Activated T-cell treated with anti-CD3 and anti-CD28 coated beads, Interleukin-2, amount 50 U/mL, for 24 hours (primary cell): ENCODE measurements around the gene PPARA.

Experiments used
- DNase-seq: peaks from one replicate; pipeline ENCODE4 v3.0.0-alpha.2; 2020
- H3K27ac Mint-ChIP-seq: 2 replicates; pipeline ENCODE4 v1.8.0; 2020; ENCODE audit warnings: mild to moderate bottlenecking, mixed read lengths
- H3K27me3 Mint-ChIP-seq: 2 replicates; pipeline ENCODE4 v1.8.0; 2020; ENCODE audit warnings: mixed read lengths
- H3K36me3 Mint-ChIP-seq: 2 replicates; pipeline ENCODE4 v1.8.0; 2020; ENCODE audit warnings: low read depth, mixed read lengths
- H3K4me1 Mint-ChIP-seq: 2 replicates; pipeline ENCODE4 v1.8.0; 2020; ENCODE audit warnings: low read depth, mixed read lengths
- H3K4me3 Mint-ChIP-seq: 2 replicates; pipeline ENCODE4 v1.8.0; 2020; ENCODE audit warnings: mild to moderate bottlenecking, moderate library complexity, mixed read lengths
- H3K9me3 Mint-ChIP-seq: 2 replicates; pipeline ENCODE4 v1.8.0; 2020; ENCODE audit warnings: mixed read lengths

PPARA gene

DNA sequence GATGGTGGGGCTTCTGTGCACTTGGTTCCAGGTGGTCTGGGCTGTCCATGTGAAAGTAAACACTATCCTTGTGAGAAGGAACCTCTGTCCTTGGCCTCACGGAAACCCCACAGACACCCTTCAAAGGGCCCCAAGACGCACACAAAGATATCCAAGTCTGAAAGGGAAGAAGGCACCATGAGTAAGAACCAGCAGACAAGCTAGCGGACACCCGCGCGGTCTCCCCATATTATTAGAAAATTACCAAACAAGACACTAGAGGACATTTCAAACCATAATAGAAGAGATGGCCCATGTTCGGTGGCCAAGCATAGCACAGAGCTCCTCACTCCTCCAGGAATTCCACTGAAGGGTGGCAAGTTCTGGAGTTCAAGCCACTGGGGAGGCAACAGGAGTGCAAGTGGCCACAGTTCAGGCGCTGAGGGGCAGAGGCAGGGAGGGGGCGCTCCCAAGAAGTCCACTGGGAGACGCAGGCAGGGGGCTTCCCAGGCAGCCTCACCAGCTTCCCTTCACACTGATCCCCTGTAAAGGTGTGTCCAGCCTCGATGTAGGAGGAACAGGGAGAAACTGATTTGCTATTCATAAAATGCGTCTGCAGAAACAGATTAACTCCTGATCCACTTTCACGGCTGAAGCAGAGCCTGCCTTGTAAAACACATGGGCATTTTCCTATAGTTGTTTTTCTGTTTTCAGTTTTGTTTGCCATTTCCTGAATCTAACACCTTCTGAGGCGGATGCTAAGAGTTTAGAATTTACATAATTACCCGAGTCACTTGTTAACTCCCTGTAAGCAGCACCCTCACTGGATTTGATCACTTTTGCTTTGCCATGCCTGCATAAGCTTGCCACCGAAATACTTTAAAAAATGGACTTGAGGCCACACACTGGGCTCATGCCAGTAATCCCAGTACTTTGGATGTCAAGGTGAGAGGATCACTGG lies 9.1 kb upstream of the PPARA start:
- H3K27me3 Mint-ChIP-seq, result no peaks in the 10 kb centered on the region
- H3K27ac Mint-ChIP-seq, result no peak overlapping the region
- H3K4me3 Mint-ChIP-seq, result no peak overlapping the region
- no peak for DNase-seq
- no peaks in the 10 kb centered on the region for H3K4me1 Mint-ChIP-seq
- H3K36me3 Mint-ChIP-seq, result no peaks in the 10 kb centered on the region
- no peaks in the 10 kb centered on the region for H3K9me3 Mint-ChIP-seq

DNA sequence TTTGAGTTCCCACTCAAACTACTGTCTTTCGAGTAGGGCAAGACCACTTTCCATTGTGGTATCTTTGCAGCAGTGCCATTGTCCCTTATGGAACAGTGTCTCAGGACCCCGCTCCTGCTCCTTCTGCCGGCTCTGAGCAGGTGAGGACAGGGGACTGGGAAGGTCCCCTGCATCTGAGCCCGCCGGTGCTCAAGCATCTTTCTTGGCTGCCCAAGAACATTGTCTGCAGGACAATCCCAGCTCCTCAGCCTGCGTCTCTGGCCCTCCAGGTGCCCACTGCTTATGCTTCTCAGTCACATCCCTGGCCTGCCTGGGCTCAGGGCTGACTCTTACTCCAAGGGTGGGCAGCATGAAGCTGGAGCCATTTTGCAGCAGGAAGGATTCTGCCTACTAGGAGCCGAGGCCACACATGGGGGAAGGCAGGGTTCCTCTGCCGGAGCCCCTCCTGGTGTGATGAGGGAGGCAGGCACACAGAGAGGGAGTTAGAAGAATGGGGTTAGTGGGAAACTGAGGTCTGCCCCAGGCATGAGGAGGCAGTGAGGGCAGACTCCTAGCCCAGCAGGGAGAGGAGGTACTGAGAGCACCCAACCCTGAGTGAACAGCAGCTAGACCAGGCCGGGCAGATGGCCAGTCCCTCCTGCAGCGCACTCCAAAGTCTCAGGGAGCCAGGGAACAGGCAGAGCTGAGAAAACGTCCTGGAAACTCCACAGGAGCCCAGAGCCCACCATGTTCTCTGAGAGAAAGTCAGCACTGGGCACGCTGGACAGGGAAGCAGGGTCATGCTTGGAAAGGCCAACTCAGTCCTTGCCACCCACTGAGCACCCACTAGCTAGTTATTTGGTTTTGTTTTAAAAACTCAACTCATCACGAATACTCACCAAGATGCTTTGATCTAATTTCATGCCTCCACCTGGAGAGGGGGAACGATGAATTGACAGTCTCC lies 7.5 kb upstream of the PPARA start:
- no peaks in the 10 kb centered on the region for H3K36me3 Mint-ChIP-seq
- H3K4me3 Mint-ChIP-seq, result no peak overlapping the region
- H3K27me3 Mint-ChIP-seq, result no peaks in the 10 kb centered on the region
- H3K4me1 Mint-ChIP-seq, result no peaks in the 10 kb centered on the region
- H3K27ac Mint-ChIP-seq, result no peak overlapping the region
- DNase-seq, result no peak
- no peaks in the 10 kb centered on the region for H3K9me3 Mint-ChIP-seq

DNA sequence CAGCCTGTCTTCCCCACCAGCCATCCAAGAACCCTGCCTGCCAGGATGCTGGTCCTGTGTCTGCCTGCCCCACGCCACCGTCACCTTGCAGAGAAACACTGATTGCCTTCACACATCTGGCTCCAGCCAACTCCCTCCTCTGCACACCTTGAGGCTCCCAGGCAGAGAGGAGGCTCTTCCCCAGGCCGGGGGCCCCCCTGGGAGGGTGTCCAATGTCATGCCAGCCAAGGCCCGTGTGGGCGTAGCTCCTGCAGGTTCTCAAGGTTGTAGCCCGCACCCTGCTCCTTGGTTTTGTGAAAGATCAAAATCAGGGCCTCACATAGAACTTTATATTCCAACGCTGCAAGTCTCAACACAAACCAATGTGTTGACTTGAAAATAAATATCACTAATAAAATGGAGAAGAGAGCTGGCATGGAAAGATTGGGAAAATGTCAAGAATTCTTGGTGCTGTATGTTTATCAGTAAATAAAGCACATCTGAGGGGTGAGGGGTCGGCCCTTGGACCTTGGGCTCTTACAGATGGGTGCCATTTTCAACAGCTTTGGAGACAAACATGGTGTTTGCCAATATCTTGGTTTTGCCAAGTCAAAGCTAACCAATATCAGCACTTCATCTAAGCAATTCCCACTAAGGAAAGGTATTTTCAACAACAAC lies 6.7 kb upstream of the PPARA start:
- no peak for DNase-seq
- Mint-ChIP-seq H3K9me3 (no peaks in the 10 kb centered on the region), H3K4me1 (no peaks in the 10 kb centered on the region), H3K36me3 (no peaks in the 10 kb centered on the region), H3K4me3 (no peak overlapping the region), H3K27me3 (peaks cover 5% of the 10 kb centered on the region), H3K27ac (no peak overlapping the region)

DNA sequence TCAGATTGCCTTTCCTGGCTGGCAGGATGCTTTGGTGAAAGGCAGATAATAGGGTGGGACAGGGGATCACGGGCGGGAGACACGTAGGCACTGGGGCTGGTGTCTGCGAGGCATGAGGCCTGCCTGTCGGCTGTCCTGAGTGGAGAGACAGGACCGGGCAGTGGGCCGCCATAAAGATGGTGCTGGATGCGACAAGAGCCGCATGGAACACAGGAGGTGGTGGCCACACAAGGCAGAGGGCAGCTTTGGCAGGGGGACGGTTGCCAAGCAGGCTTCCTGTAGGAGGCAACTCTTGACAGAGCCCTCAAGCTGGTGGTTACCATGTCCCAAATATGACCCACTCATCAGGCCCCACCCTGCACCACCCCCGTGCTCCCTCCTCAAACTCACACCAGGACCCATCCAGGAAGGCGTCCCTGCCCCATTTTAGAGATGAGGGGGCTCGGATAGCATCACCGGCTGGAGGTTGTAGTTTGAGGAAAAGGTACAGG lies 4.9 kb upstream of the PPARA start:
- H3K9me3 Mint-ChIP-seq, result no peaks in the 10 kb centered on the region
- no peaks in the 10 kb centered on the region for H3K36me3 Mint-ChIP-seq
- peaks cover 17% of the 10 kb centered on the region for H3K27me3 Mint-ChIP-seq
- H3K4me3 Mint-ChIP-seq, result no peak overlapping the region
- peaks cover 9% of the 10 kb centered on the region for H3K4me1 Mint-ChIP-seq
- no peak for DNase-seq
- no peak overlapping the region for H3K27ac Mint-ChIP-seq

DNA sequence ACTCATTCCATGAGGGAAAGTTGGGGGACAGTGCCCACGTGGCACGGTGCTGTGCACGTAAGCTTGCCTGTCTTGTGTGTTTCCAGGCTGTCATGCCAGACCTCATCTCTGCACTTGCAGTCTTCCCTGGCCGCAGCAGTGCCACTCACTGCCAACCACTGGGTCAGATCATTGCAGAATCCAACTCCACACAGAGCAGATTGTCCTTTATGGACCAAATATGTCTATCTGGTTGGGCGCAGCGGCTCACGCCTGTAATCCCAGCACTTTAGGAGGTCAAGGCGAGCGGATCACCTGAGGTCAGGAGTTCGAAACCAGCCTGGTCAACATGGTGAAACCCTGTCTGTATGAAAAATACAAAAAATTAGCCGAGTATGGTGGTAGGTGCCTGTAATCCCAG lies 4.4 kb upstream of the PPARA start:
- Mint-ChIP-seq H3K27ac (no peak overlapping the region), H3K27me3 (peaks cover 17% of the 10 kb centered on the region), H3K36me3 (no peaks in the 10 kb centered on the region), H3K4me3 (no peak overlapping the region), H3K4me1 (peaks cover 9% of the 10 kb centered on the region), H3K9me3 (no peaks in the 10 kb centered on the region)
- DNase-seq, result no peak

DNA sequence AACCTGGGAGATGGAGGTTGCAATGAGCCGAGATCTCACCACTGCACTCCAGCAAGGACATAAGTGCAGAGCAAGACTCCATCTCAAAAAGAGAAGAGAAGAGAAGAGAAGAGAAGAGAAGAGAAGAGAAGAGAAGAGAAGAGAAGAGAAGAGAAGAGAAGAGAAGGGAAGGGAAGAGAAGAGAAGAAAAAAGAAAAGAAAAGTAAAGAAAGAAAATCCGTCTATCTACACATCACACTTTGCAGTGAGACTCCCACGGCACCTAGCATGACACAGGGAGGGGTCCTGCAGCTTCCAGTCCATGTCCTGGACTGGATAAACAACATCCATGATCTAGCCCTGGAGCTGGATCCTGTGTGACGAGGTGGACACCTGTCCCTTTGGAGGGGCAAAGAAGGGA lies 4.0 kb upstream of the PPARA start:
- Mint-ChIP-seq H3K27ac (no peak overlapping the region), H3K27me3 (peaks cover 17% of the 10 kb centered on the region)

DNA sequence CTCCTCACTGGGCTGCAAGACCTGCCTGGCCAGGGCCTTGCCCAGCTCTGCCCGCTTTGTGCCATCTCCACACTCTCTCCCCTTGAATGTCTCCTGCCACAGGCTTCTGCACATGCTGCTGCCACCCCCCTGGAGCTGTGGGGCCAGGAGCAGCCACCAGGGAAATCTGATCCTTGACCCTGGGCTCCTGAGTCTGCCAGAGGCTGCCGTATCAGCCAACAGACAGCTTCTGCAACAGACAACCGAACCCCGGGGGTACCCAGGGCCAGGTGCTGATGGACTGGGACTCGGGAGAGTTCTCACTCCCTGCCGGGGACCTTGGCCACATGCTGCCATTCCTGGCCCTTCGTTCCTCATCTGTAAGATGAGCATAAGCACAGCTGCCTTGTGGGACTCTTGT lies 3.3 kb upstream of the PPARA start:
- H3K27ac Mint-ChIP-seq, result no peak overlapping the region
- no peaks in the 10 kb centered on the region for H3K36me3 Mint-ChIP-seq
- no peak overlapping the region for H3K4me3 Mint-ChIP-seq
- peaks cover 14% of the 10 kb centered on the region for H3K4me1 Mint-ChIP-seq
- peaks cover 17% of the 10 kb centered on the region for H3K27me3 Mint-ChIP-seq
- H3K9me3 Mint-ChIP-seq, result no peaks in the 10 kb centered on the region
- DNase-seq, result no peak

More for the DNA sequence above, 4.0 kb upstream of the PPARA start:
- Mint-ChIP-seq H3K4me1 (peaks cover 9% of the 10 kb centered on the region), H3K9me3 (no peaks in the 10 kb centered on the region), H3K36me3 (no peaks in the 10 kb centered on the region), H3K4me3 (no peak overlapping the region)
- no peak for DNase-seq

DNA sequence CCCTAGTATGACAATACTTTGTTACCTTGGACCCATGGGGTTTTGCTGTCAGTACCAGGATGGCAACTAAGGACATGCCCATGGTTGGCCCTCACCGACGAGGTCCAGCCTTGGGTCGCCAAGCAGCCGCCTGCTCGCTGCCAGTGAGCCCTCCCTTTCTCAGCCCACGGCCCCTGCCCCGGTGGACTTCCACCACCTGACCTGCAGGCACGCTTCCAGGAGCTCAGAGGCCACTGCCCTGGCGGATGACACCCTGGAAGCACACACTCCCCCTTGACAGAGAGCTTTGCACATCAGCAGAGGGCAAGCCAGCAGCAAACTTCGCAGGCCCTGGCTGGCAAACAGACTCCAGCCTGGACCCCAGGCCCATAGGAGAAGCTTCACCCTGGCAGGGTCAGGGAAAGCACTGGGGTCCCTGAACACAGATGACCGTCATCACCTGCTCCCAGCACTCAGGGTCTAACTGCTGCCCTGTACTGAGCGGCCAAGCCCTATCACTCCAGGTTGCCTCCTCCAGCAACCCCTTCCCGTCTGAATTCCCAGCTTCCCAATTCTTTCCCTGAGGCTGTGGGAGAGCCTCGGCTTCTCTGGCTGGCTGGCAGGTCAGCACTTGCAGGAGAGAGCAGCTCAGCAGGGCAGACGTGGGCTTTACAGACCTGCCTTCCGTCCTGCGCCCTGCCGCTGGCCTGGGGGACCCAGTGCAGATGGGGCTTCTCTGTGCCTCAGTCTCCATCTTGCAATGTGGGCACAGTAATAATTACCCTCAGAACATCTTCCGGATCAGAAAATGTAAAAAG lies 2.7 kb upstream of the PPARA start:
- H3K27me3 Mint-ChIP-seq, result peaks cover 17% of the 10 kb centered on the region
- H3K9me3 Mint-ChIP-seq, result no peaks in the 10 kb centered on the region
- peaks cover 5% of the 10 kb centered on the region for H3K36me3 Mint-ChIP-seq
- peaks cover 18% of the 10 kb centered on the region for H3K4me1 Mint-ChIP-seq
- H3K4me3 Mint-ChIP-seq, result no peak overlapping the region
- no peak for DNase-seq
- no peak overlapping the region for H3K27ac Mint-ChIP-seq

DNA sequence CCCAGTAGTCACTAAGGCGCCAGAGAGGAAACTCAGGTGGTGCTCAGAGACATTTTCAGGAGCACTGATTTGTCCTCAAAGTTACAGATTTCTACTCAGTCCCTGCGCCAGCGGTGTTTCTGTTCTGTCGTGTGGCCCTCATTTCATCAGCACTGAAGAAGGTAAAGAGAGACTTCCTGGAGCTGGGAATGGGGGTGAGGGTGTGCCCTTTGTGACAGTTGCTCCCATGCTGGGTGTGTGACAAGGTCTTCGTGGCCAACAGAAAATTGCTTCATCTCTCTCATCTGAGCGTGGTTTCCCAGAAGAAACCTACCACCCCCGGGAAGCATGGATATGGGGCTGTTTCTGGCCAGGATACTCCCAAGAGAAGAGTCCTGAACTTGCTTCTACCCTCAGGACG lies 2.0 kb upstream of the PPARA start:
- no peak for DNase-seq
- Mint-ChIP-seq H3K36me3 (peaks cover 6% of the 10 kb centered on the region), H3K27ac (no peak overlapping the region)

DNA sequence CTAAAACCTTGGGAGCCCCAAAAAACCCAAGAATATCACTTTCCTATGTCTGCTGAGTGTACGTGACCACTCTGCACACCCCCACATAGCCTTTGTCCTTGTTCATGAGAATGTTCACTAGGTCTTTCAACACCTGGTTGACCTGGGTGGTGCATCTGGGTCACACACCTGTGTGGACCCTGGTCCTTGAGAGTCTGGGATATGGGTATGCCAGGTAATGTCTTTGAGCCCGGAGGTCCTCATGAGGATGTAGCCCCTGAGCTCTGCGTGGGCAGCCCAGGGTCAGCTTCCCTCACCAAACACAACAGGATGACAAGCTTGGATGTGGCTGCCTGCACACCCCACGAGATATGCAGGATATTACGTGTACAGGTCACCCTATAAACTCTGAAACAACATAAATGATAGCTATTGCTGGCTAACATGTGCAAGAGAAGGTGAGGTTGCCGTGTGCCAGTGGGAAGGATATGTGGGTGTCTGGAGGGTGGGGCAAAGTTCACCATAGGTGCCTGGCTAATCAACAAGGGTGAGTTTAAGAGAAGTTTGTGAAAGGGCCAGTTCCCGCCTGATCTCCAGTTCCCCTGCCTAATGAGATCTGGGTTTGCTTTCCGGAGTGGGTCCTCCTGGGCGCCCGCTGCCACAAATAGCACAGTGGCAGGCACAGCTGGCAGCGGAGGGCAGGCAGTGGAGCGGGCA lies 1.4 kb upstream of the PPARA start:
- no peaks in the 10 kb centered on the region for H3K9me3 Mint-ChIP-seq
- H3K27ac Mint-ChIP-seq, result no peak overlapping the region
- peaks cover 9% of the 10 kb centered on the region for H3K36me3 Mint-ChIP-seq
- peak overlapping the region; percentile 78 for H3K4me3 Mint-ChIP-seq
- peaks cover 18% of the 10 kb centered on the region for H3K4me1 Mint-ChIP-seq
- no peak for DNase-seq
- H3K27me3 Mint-ChIP-seq, result peaks cover 17% of the 10 kb centered on the region

More for the DNA sequence above, 2.0 kb upstream of the PPARA start:
- H3K4me1 Mint-ChIP-seq, result peaks cover 18% of the 10 kb centered on the region
- H3K9me3 Mint-ChIP-seq, result no peaks in the 10 kb centered on the region
- H3K4me3 Mint-ChIP-seq, result no peak overlapping the region
- peaks cover 17% of the 10 kb centered on the region for H3K27me3 Mint-ChIP-seq

DNA sequence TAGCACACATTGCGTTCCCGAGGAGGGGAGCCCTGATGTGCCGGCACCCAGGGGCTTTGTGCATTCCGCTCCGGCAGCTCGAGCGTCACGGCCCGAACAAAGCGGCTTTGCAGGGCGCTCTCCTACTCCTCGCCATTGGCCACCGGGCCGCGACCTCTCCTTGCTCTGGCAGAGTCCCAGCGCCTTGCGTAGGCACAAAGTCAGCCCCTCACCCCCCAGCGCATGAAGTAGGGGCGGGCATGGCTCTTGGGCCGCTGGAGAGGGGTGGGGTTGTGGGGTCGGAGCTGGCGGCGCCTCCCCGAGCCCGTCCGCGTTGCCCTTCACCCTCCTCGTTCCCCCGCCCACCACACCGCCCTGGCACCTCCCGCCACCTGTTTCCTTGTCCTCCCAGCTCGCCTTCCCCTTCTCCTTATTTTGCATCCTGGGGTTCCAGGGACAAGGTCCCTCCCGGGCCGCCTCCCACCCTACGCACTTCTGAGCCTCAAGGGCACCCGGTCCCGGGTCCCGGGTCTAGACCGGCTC lies 753 bp upstream of the PPARA start:
- H3K27ac Mint-ChIP-seq, result no peak overlapping the region
- H3K27me3 Mint-ChIP-seq, result peaks cover 17% of the 10 kb centered on the region
- no peaks in the 10 kb centered on the region for H3K9me3 Mint-ChIP-seq
- H3K4me1 Mint-ChIP-seq, result peaks cover 18% of the 10 kb centered on the region
- no peak for DNase-seq
- peak overlapping the region; percentile 78 for H3K4me3 Mint-ChIP-seq
- peaks cover 11% of the 10 kb centered on the region for H3K36me3 Mint-ChIP-seq

DNA sequence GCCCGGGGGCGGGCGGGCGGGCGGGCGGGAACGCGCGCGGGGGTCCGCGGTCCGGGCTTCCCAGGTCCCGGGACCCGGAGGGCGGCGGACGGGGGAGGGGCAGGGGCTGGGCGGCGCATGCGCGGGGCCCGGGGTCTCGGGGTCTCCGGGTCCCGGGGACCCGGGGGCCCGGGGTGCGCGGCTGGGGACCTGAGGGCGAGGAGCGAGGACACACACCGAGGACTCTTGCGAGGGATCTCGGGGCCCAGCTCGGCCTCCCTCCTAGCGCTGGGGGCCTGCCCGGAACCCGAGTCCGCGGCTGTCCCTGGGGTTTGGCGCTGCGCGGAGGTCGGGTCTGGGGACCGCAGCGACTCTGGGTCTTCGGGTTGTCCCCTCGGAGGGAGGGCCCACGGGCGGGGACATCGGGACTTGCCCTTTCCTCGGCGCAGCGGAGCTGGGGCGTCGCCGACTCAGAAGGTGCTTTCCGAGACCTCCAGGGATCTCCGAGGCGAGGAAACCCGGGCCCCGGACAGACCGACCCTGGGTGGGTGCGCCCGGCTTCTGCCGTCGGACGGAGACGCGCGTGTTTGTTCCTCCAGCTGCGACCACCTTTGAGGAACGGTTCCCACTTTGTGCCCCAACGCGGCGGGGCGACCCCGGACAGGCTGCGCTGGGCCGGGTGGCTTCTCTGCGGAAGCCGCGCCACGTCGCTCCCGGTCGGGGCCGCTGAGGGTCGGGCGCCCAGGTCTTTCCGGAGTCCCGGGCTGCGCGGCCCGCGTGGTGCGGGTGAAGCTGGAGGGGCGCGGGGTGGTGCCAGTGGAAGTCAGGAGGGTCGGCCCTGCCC lies 540 bp downstream of the PPARA start:
- peak; percentile 79 for DNase-seq
- peaks cover 17% of the 10 kb centered on the region for H3K27me3 Mint-ChIP-seq

More for the DNA sequence above, 540 bp downstream of the PPARA start:
- H3K36me3 Mint-ChIP-seq, result peaks cover 18% of the 10 kb centered on the region
- H3K4me3 Mint-ChIP-seq, result peak overlapping the region; percentile 80
- H3K4me1 Mint-ChIP-seq, result peaks cover 20% of the 10 kb centered on the region
- H3K9me3 Mint-ChIP-seq, result no peaks in the 10 kb centered on the region
- peak overlapping the region; percentile 74 for H3K27ac Mint-ChIP-seq
